Measurements from ENCODE around the gene KLF6.

- TF ChIP-seq CTCF (IDR thresholded peaks at IDR 0.05) (no peak), EZH2 (IDR thresholded peaks at IDR 0.05; ENCODE audit: borderline replicate concordance, insufficient read depth, low read depth, low read length, poor library complexity, severe bottlenecking) (no peak)
These were observed 18.8 kb downstream of the KLF6 start for GRCh38 chr10:3766046-3766756.
